KBM-7 (cell line): Measurements from ENCODE around the gene RNF220.

Source experiments
- DNase-seq: peaks from one replicate; pipeline ENCODE4 v3.0.0-alpha.2; 2015
- in situ Hi-C: fragments of 300-500 bp; cut with MboI; formaldehyde crosslinking; loops from 2 replicates; pipeline ENCODE4 v1.14.3; 2020; ENCODE audit warnings: low sequenced_read_pairs, low pct_unique_long_range_greater_than_20kb, mixed read lengths

RNF220 gene

DNA sequence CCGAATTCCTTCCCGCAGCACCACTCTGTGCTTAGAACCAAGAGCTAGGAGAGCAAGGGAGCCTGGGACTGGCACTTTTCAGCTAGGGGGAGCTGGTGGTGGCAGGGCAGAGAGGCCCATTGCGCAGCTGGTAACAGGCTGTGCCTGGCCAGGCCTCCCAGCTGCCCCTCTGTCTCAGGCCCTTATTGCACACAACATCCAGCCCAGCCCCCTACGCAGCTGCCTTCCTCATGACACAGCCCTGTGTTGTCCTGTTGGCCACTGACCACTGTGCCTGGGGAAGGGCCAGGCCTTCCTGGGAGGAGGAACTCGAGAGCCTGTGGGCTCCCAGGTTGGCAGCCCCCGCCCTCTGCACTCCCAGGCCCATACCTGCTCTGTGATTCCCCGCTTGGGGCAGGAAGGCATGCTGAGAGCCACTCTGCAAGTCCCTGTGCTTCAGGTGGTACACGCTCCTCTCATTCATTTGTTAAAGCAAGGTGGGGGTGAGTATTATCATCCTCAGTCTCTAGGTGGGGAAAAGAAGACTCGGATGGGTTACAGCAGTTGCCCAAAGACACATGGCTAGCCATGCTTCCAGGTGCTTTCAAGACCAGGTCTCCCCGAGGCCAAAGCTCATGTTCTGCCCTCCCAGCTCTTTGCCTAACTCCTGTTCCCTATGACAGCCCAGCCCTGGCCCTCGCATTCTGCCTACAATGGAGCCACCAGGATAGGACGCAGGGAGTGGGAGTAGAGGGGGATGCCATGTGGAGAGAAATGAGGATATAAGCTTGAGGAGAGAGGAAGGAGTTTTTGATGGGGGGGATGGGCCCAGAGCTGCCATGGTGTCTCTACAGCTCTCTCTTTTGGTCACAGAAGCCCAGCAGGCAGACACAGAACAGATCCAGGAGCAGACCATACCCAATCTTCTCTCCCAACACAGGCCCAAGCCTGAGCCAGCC, 187.4 kb downstream of the RNF220 start:
- in situ Hi-C loops: loop anchor here (25.0 kb wide), 1 partner anchor 205 kb away; no protein-coding TSS in a partner anchor
- DNase-seq: no peak

- in situ Hi-C loops: loop anchor here (25.0 kb wide), 1 partner anchor 207 kb away; no protein-coding TSS in a partner anchor
- no peak for DNase-seq
These were observed 189.3 kb downstream of the RNF220 start for GRCh38 chr1:44594353-44594752.

- in situ Hi-C loops: loop anchor here (25.0 kb wide), 1 partner anchor 208 kb away; no protein-coding TSS in a partner anchor
- DNase-seq: peak; percentile 67
These were observed 190.0 kb downstream of the RNF220 start for GRCh38 chr1:44594871-44595735.

DNA sequence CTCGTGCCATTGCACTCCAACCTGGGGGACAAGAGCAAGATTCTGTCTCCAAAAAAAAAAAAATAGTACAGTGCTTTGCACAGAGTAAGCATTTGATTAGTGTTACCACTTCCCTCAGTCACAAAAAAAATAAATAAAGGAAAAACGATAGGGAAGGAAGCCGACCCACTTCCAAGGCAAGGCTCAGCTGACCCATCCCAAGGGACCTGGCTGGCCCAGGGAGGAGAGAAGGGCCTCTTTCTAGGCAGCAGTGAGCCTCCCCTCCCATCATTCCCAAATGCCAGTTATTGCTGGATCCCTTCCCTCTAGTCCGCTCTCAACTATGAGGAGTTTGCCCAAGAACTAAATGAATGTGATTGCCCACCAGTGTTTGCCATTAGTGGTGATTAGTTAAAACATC, 191.5 kb downstream of the RNF220 start:
- DNase-seq: no peak
- in situ Hi-C loops: loop anchor here (25.0 kb wide), 1 partner anchor 209 kb away; no protein-coding TSS in a partner anchor

GRCh38 chr1:44598167-44598566, 193.1 kb downstream of the RNF220 start:
- in situ Hi-C loops: loop anchor here (25.0 kb wide), 1 partner anchor 211 kb away; no protein-coding TSS in a partner anchor
- DNase-seq: no peak

DNA sequence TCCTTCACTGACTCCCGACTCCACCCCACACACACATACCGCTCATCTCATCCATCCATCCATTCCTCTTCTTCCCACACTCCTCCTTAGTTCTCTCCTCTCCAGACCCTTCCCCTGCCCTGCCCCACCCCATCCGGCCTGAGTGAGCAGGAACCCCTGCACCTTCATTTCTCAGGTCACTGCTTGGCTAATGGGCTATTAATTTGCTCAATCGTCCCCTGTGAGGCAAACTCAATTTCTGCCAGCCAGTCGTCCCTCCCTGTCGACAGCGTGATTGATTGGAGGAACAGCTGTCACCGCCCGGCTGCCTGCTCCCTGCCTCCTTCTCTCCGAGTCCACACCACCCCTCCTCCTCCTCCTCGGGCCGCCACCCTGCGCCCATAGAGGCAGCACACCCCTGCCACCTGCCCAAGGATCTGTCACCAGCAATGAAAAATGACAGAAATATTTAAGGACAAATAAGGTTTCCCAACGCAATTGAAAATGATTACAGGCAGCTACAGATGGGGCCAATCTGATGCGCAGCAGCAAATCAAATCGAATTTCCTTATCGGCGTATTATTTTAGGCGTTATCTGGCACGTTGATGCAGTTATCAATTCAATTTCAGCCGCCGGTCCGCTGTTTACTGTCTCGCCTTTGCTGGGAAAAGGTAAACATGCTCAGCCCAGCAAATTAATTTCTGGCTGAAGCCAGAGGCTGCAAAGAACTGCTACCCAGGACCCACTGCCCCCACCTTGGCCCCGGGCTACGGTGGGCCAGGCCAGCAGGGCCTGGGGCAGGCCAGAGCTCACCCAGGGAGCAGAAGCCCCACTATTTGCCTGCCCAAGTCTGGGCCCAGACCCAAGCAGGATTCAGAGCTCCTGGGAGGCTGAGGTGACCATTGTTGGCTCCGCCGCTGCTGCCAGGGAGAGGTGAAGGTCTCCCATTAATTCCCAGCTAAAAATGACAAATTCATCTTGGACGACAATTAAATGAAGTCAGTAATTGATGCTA, 197.9 kb downstream of the RNF220 start:
- in situ Hi-C loops: no loop called here
- DNase-seq: no peak

DNA sequence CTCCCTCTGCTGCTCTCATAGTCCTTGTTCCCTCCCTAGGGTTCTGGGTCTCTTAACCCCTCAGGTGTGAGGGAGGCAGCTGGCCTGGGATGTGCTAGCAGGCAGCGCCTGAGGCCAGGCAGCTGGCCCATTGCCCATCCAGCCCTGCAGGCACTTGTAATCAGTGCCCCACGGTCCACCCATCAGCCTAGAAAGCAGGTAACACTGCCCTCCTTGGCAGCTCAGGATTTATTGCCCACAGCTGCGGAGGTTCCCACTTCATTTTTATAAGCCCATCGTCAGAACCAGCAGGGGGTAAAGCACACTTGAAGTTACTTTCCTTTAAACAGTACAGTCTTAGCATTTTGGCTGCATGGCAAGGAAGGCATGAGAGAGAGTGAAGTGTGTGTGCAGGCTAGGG, 198.7 kb downstream of the RNF220 start:
- DNase-seq: no peak
- in situ Hi-C loops: no loop called here

GRCh38 chr1:44604157-44604955, 199.3 kb downstream of the RNF220 start:
- DNase-seq: no peak
- in situ Hi-C loops: no loop called here

DNA sequence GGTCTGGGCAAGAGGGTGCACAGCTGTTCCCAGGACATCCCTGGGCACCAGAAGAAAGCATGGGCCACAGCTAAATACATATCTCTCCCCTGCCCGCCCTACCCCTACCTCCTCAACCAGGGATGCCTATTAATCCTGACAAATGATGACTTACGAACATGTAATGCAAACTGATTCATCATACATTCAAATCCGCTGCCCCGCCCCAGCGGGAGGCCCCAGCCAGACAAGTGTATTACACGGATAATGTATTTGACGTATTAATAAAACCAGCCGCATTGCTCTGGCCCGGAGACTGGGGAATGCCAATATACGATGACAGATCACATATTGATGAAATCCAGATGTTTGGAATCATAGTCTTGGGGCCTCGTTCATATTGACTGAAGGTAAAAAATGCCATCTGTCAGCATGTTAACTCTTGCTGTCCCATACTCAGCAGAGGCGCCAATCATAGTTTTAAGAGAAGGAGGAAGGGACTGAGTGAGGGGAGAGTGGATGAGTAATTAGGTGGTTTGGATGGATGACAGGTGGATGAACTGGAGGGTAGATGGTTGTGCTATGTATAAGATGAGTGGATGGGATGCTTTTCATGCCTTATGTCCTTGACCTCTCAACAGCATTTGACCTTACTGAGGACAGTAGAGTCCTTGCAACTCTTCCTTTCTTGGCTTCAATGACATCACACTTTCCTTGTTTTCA, 201.0 kb downstream of the RNF220 start:
- no peak for DNase-seq
- in situ Hi-C loops: no loop called here

DNA sequence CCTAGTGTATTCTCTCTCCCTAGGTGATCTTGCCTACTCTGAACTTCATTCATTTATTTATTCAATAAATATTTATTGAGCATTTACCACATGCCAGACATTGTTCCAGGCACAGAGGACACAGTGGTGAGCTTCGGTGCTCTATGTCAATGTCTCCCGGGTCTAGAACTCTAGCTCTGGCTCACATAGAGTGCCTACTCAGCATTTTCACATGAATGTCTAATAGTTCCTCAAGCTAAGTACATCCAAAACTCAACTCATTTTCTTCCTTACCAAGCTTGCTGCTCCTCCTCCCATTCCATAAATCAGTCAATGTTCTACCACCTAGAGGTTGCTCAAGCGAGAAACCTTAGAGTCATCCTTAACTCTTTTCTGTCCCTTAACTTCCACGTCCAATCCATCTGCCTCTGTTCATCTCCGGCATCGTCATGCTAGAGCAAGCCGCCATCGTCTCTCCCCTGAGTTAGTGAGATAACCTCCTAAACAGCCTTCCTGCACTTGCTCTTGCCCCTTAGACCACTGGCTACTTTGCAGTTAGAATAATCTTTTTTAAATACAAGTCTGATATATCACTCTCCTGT, 201.7 kb downstream of the RNF220 start:
- in situ Hi-C loops: no loop called here
- DNase-seq: no peak

DNA sequence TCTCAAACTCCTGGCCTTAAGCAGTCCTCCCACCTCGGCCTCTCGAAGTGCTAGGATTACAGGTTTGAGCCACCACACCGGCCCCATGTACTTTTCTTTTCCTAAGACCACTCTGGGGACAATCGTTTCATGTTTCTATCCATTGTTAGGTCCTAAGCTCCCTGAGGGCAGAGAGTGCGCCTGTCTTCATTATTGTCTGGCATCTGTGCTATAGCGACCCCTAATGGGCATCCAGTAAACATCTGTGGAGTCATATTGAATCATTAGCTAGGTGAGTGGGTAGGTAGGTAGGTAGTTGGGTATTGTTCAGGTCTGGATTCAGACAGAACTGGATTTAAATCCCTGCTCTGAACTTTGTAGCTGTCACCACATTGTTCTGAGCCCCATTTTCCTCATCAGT, 203.1 kb downstream of the RNF220 start:
- peak; percentile 11 for DNase-seq
- in situ Hi-C loops: no loop called here

- in situ Hi-C loops: no loop called here
- DNase-seq: peak; percentile 41
These were observed 204.3 kb downstream of the RNF220 start for GRCh38 chr1:44609412-44609767.

GRCh38 chr1:44609768-44610526, 204.9 kb downstream of the RNF220 start:
- DNase-seq: no peak
- in situ Hi-C loops: no loop called here

DNA sequence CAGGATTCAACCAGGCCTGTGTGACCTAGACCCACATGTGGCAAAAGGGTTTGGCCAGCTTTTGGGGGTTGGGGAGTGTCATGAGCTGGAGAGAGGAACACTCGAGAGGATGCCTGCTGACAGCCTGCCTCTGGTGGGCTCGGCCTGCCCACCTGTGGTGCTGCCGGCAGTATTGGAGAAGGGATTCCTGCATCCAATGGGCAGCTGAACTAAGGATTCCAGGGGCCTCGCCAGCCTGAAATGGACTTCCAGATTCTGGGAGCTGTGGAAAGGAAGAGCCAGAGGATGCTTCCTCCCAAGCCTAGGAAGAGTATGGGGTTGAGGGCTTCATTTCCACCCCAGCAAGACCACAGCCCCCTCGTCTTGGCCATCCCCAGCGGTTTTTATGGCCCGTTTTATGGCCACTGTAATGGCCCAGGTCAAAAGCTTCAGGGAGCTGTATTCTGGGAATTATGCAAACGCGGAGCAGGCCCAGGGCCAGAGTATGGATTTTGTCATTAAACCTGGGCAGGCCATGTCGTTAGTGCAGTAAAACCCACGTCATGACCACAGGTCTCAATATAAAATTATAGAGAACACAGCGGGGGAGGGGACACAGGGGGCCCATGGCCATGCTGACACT, 205.6 kb downstream of the RNF220 start:
- in situ Hi-C loops: no loop called here
- no peak for DNase-seq

- in situ Hi-C loops: no loop called here
- no peak for DNase-seq
These were observed 206.4 kb downstream of the RNF220 start for GRCh38 chr1:44611419-44611818.

GRCh38 chr1:44611866-44612265, 206.8 kb downstream of the RNF220 start:
- in situ Hi-C loops: no loop called here
- no peak for DNase-seq
